IMR-90 (cell line): Measurements from ENCODE around the gene PRKACG. TPM values are rescaled to one million over a fixed set of nuclear protein-coding genes. Genes with fewer than 3 reads are reported as not detected.

ENCODE experiments used
- ATAC-seq: fragments of 200-7000 bp; cut with Tn5 transposase; 2 replicates; pipeline ENCODE4 v1.9.1; 2020; ENCODE audit warnings: low read depth, mild to moderate bottlenecking, moderate library complexity
- BruUV-seq: library from RNA; stranded (reverse); fragments of 400-500 nt; replicated peaks from 2 replicates; lab custom pipeline; 2021; lab: Mats Ljungman, UMichigan
- CTCF ChIA-PET: fragments of 300-600 bp; formaldehyde crosslinking; extraction: SDS; loops from one replicate; lab custom pipeline; 2021; ENCODE audit warnings: antibody characterized with exemption; lab: Yijun Ruan, JAX
- POLR2A ChIA-PET: fragments of 300-600 bp; sonication (Branson Sonifier 250); formaldehyde crosslinking; loops from one replicate; lab custom pipeline; 2022; ENCODE audit warnings: antibody characterized with exemption; ENCODE audit not compliant: unreplicated experiment; lab: Charles Lee
- DNase-seq: peaks from one replicate; pipeline ENCODE4 v3.0.0; 2013
- H2AFZ ChIP-seq: replicated peaks from 2 replicates; pipeline ENCODE3; 2013; ENCODE audit warnings: low read length, mild to moderate bottlenecking; ENCODE audit not compliant: poor library complexity
- H2AK5ac ChIP-seq: 2 replicates; pipeline ENCODE4 v1.6.1; 2013; ENCODE audit warnings: low read depth, low read length, inconsistent platforms
- H2AK9ac ChIP-seq: replicated peaks from 2 replicates; pipeline ENCODE3; 2013; ENCODE audit warnings: mild to moderate bottlenecking, low read depth, low read length, moderate library complexity; ENCODE audit not compliant: poor library complexity
- H2BK120ac ChIP-seq: 2 replicates; pipeline ENCODE4 v1.6.1; 2013; ENCODE audit warnings: low read depth, low read length, inconsistent platforms
- H2BK15ac ChIP-seq: 3 replicates; pipeline ENCODE4 v1.6.1; 2013; ENCODE audit warnings: low read depth, low read length, inconsistent platforms
- H2BK20ac ChIP-seq: 2 replicates; pipeline ENCODE4 v1.6.1; 2013; ENCODE audit warnings: low read depth, mild to moderate bottlenecking, inconsistent platforms, low read length, moderate library complexity
- H2BK5ac ChIP-seq: 2 replicates; pipeline ENCODE4 v1.6.1; 2013; ENCODE audit warnings: mild to moderate bottlenecking, low read depth, low read length, inconsistent platforms; ENCODE audit not compliant: poor library complexity, severe bottlenecking
- H3K14ac ChIP-seq: replicated peaks from 2 replicates; pipeline ENCODE4 v1.6.1; 2013; ENCODE audit warnings: low read depth, low read length, inconsistent platforms
- H3K18ac ChIP-seq: 2 replicates; pipeline ENCODE4 v1.6.1; 2013; ENCODE audit warnings: low read depth, low read length, control low read depth
- H3K23ac ChIP-seq: 2 replicates; pipeline ENCODE4 v1.6.1; 2013; ENCODE audit warnings: low read depth, low read length, inconsistent platforms
- H3K27ac ChIP-seq: 2 replicates; pipeline ENCODE4 v1.5.1; 2013; ENCODE audit warnings: mild to moderate bottlenecking, control low read depth, low read length; ENCODE audit not compliant: insufficient read depth
- H3K27me3 ChIP-seq: 2 replicates; pipeline ENCODE4 v1.6.1; 2013; ENCODE audit warnings: low read length; ENCODE audit not compliant: control insufficient read depth, insufficient read depth
- H3K36me3 ChIP-seq: 2 replicates; pipeline ENCODE4 v1.6.1; 2013; ENCODE audit warnings: low read length, mixed read lengths; ENCODE audit not compliant: control insufficient read depth, insufficient read depth
- H3K4ac ChIP-seq: 2 replicates; pipeline ENCODE4 v1.6.1; 2013; ENCODE audit warnings: low read depth, low read length, inconsistent platforms
- H3K4me1 ChIP-seq: 2 replicates; pipeline ENCODE4 v1.6.1; 2013; ENCODE audit warnings: low read length, mixed read lengths; ENCODE audit not compliant: control insufficient read depth, insufficient read depth
- H3K4me2 ChIP-seq: 2 replicates; pipeline ENCODE4 v1.6.1; 2013; ENCODE audit warnings: low read depth, mild to moderate bottlenecking, control low read depth, low read length, moderate library complexity
- H3K4me3 ChIP-seq: 2 replicates; pipeline ENCODE4 v1.5.1; 2013; ENCODE audit warnings: low read depth, mild to moderate bottlenecking, control low read depth, low read length, moderate library complexity; ENCODE audit not compliant: insufficient read depth
- H3K56ac ChIP-seq: 2 replicates; pipeline ENCODE4 v1.6.1; 2013; ENCODE audit warnings: low read length, inconsistent platforms; ENCODE audit not compliant: insufficient read depth; ENCODE audit errors: extremely low read depth
- H3K79me1 ChIP-seq, 2 experiments: 2 replicates each; pipeline ENCODE4 v1.6.1; 2013; ENCODE audit warnings: low read length in 2 of 2, inconsistent platforms in 1 of 2, low read depth in 1 of 2
- H3K9ac ChIP-seq: 2 replicates; pipeline ENCODE4 v1.6.1; 2013; ENCODE audit warnings: low read depth, low read length, control low read depth
- H3K9me1 ChIP-seq: 2 replicates; pipeline ENCODE4 v1.6.1; 2013; ENCODE audit warnings: low read length, inconsistent platforms; ENCODE audit not compliant: insufficient read depth
- H3K9me3 ChIP-seq: 2 replicates; pipeline ENCODE4 v1.6.1; 2013; ENCODE audit warnings: low read length; ENCODE audit not compliant: control insufficient read depth, insufficient read depth
- H4K20me1 ChIP-seq: 2 replicates; pipeline ENCODE4 v1.6.1; 2013; ENCODE audit warnings: low read length, inconsistent platforms; ENCODE audit not compliant: insufficient read depth
- H4K5ac ChIP-seq: 2 replicates; pipeline ENCODE4 v1.6.1; 2013; ENCODE audit warnings: mild to moderate bottlenecking, low read depth, low read length, control low read depth
- H4K8ac ChIP-seq, 2 experiments: 2 replicates each; pipeline ENCODE4 v1.6.1; 2013; ENCODE audit warnings: low read depth in 2 of 2, low read length in 2 of 2, control low read depth in 1 of 2, inconsistent platforms in 1 of 2
- H4K91ac ChIP-seq: 2 replicates; pipeline ENCODE4 v1.6.1; 2013; ENCODE audit warnings: low read depth, low read length, inconsistent platforms; ENCODE audit not compliant: insufficient read depth
- BHLHE40 ChIP-seq: fragments of 150-350 bp; IDR thresholded peaks from 2 replicates; pipeline ENCODE4 v1.6.1; 2016; ENCODE audit warnings: mild to moderate bottlenecking, low read depth, low read length
- CEBPB ChIP-seq: IDR thresholded peaks from 2 replicates; pipeline ENCODE4 v1.6.1; 2012; ENCODE audit warnings: low read depth, low read length, improper control_type of control experiment
- CHD1 ChIP-seq: IDR thresholded peaks from 2 replicates; pipeline ENCODE4 v1.6.1; 2012; ENCODE audit warnings: low read depth, low read length, improper control_type of control experiment
- MAFK ChIP-seq: IDR thresholded peaks from 2 replicates; pipeline ENCODE4 v1.6.1; 2012; ENCODE audit warnings: low read depth, low read length, improper control_type of control experiment
- MAZ ChIP-seq: IDR thresholded peaks from 2 replicates; pipeline ENCODE4 v1.6.1; 2012; ENCODE audit warnings: low read depth, mild to moderate bottlenecking, low read length, improper control_type of control experiment, moderate library complexity, borderline replicate concordance
- MXI1 ChIP-seq: IDR thresholded peaks from 2 replicates; pipeline ENCODE4 v1.6.1; 2012; ENCODE audit warnings: low read depth, mild to moderate bottlenecking, low read length, moderate library complexity, borderline replicate concordance
- NFE2L2 ChIP-seq: fragments of 150-350 bp; IDR thresholded peaks from 2 replicates; pipeline ENCODE4 v1.6.1; 2016; ENCODE audit warnings: low read depth, mild to moderate bottlenecking, low read length
- POLR2A ChIP-seq: IDR thresholded peaks from 2 replicates; pipeline ENCODE4 v1.6.1; 2012; ENCODE audit warnings: mild to moderate bottlenecking, low read depth, low read length
- RAD21 ChIP-seq: IDR thresholded peaks from 2 replicates; pipeline ENCODE4 v1.6.1; 2012; ENCODE audit warnings: low read length, improper control_type of control experiment
- RCOR1 ChIP-seq: IDR thresholded peaks from 2 replicates; pipeline ENCODE4 v1.6.1; 2012; ENCODE audit warnings: mild to moderate bottlenecking, low read length, improper control_type of control experiment; ENCODE audit not compliant: insufficient replicate concordance
- RFX5 ChIP-seq: IDR thresholded peaks from 2 replicates; pipeline ENCODE4 v1.8.0; 2012; ENCODE audit warnings: low read depth, mild to moderate bottlenecking, low read length, moderate library complexity
- SMC3 ChIP-seq: fragments of 150-350 bp; IDR thresholded peaks from 2 replicates; pipeline ENCODE4 v1.6.1; 2016; ENCODE audit warnings: low read depth, mild to moderate bottlenecking, antibody characterized with exemption, low read length, moderate library complexity
- WGBS, 2 experiments: methylation state at CpG; one replicate each; pipeline versions ENCODE4 v1.1.5 to v1.1.7; 2013; ENCODE audit warnings: missing lambda C conversion rate in 2 of 2; ENCODE audit not compliant: insufficient read length in 1 of 2; ENCODE audit errors: extremely low coverage in 2 of 2; 5-methylcytosine and 5-hydroxymethylcytosine counted together
- dilution Hi-C: fragments of 300-500 bp; cut with HindIII; formaldehyde crosslinking; loops from one replicate; pipeline ENCODE4 v1.14.3; 2018; ENCODE audit warnings: low sequenced_read_pairs; ENCODE audit not compliant: unreplicated experiment
- in situ Hi-C: fragments of 300-500 bp; cut with MboI; formaldehyde crosslinking; loops from 3 replicates; pipeline ENCODE4 v1.14.3; 2019; ENCODE audit warnings: low sequenced_read_pairs, inconsistent platforms, mixed read lengths
- intact Hi-C: fragments of 100-400 bp; cut with micrococcal nuclease; formaldehyde crosslinking; loops from 2 replicates; pipeline ENCODE4 v1.10.0; 2022
- polyA plus RNA-seq, 3 experiments: library from polyadenylated mRNA; depleted of rRNA; stranded (reverse); fragments of >200 nt; gene quantifications; 2 replicates each; pipeline ENCODE4 v1.2.3, GENCODE V29; 2012; ENCODE audit warnings: low replicate concordance in 1 of 3
- total RNA-seq: library from RNA; depleted of rRNA; stranded (reverse); fragments of >200 nt; gene quantifications from 2 replicates; pipeline ENCODE4 v1.2.3, GENCODE V29; 2012
- TF ChIP-seq, protein P1 (sequence below): conservative IDR thresholded peaks from 2 replicates; pipeline ENCODE4 v1.5.1; 2012; ENCODE audit warnings: mild to moderate bottlenecking, low read depth, low read length, improper control_type of control experiment
- TF ChIP-seq, protein P2 (sequence below): fragments of 150-350 bp; IDR thresholded peaks from 2 replicates; pipeline ENCODE4 v1.6.1; 2016; ENCODE audit warnings: low read depth, mild to moderate bottlenecking, low read length, moderate library complexity, borderline replicate concordance
- TF ChIP-seq, protein P3 (sequence below): fragments of 150-350 bp; IDR thresholded peaks from 2 replicates; pipeline ENCODE4 v1.6.1; 2017; ENCODE audit warnings: mild to moderate bottlenecking, antibody characterized with exemption, low read length, low read depth

PRKACG gene
- total and polyA plus RNA-seq, 2 of the 4 experiments (the other 2 are of a cell fraction) = not detected

DNA sequence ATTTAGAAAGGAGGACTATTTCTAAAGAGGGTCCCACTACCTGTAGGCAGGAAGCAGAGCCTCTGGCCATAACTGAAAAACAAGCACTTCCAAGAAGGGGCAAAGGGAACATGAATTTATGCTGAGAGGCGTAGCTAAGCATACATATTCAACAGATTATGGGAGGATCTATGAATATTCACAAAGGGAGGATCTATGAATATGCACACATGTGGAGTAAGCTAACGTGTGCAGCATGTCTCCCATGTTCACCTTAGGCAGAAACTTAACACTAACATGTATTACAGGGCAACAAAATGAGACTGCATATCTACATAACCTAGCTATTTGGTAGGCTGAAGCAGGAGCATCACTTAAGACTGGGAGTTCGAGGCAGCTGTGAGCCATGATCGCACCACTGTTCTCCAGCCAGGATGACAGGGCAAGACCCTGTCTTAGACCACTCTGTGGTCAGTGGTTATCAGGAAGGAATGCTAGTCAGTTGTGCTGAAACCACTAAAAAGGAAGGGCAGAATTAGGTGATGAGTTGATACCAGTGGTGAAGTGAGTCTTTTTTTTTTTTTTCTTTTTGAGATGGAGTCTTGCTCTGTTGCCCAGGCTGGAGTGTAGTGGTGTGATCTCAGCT is 42.4 kb upstream of the PRKACG start:
- WGBS, 2 experiments = 100% methylated on average over 1 of the region's 4 CpGs; no CpG with 5 or more reads in 1 of the 2 experiments
- H3K23ac ChIP-seq = no peak overlapping the region
- peaks cover 3 to 8% of the 10 kb centered on the region in 2 experiments; a peak in 3 of 4 replicates for H3K79me1 ChIP-seq
- no peak overlapping the region for H2BK15ac ChIP-seq
- no peak overlapping the region for H2BK5ac ChIP-seq
- peaks cover 2% of the 10 kb centered on the region; the same call in 1 of the 2 replicates for H3K4me1 ChIP-seq
- no peak overlapping the region for H3K4me3 ChIP-seq
- DNase-seq (no peak), ATAC-seq (no peak)
- dilution Hi-C loops = no loop called here
- POLR2A ChIA-PET = no interaction called here
- peaks cover 2% of the 10 kb centered on the region; the same call in 1 of the 2 replicates for H3K9me1 ChIP-seq
- intact Hi-C loops = loop anchor here (10.0 kb wide), 1 partner anchor 318 kb away; no protein-coding TSS in a partner anchor
- H3K4ac ChIP-seq = no peak overlapping the region
- 0 out of 4 replicates have a peak overlapping the region, but pooled peaks of 1 of the 2 experiments have one; percentile 24 for H4K8ac ChIP-seq
- H3K56ac ChIP-seq = no peak overlapping the region
- BruUV-seq = no TSS peak
- H3K4me2 ChIP-seq = no peak overlapping the region
- H4K91ac ChIP-seq = no peak overlapping the region
- H2BK120ac ChIP-seq = no peak overlapping the region
- H4K5ac ChIP-seq = no peak overlapping the region
- H3K18ac ChIP-seq = no peak overlapping the region
- H3K36me3 ChIP-seq = peaks cover 4% of the 10 kb centered on the region; the same call in 1 of the 2 replicates
- no peaks in the 10 kb centered on the region for H3K27me3 ChIP-seq
- H3K14ac ChIP-seq = no peak overlapping the region
- H4K20me1 ChIP-seq = no peaks in the 10 kb centered on the region; the same call in 1 of the 2 replicates
- H2AFZ ChIP-seq = no peak overlapping the region
- TF ChIP-seq, protein P1, sequence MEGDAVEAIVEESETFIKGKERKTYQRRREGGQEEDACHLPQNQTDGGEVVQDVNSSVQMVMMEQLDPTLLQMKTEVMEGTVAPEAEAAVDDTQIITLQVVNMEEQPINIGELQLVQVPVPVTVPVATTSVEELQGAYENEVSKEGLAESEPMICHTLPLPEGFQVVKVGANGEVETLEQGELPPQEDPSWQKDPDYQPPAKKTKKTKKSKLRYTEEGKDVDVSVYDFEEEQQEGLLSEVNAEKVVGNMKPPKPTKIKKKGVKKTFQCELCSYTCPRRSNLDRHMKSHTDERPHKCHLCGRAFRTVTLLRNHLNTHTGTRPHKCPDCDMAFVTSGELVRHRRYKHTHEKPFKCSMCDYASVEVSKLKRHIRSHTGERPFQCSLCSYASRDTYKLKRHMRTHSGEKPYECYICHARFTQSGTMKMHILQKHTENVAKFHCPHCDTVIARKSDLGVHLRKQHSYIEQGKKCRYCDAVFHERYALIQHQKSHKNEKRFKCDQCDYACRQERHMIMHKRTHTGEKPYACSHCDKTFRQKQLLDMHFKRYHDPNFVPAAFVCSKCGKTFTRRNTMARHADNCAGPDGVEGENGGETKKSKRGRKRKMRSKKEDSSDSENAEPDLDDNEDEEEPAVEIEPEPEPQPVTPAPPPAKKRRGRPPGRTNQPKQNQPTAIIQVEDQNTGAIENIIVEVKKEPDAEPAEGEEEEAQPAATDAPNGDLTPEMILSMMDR = no peak
- TF ChIP-seq MAFK (no peak), RCOR1 (no peak), RAD21 (no peak), MAZ (no peak), MXI1 (no peak), CEBPB (no peak), CHD1 (no peak), NFE2L2 (no peak), RFX5 (no peak), SMC3 (no peak), BHLHE40 (no peak), POLR2A (no peak)
- TF ChIP-seq, protein P2, sequence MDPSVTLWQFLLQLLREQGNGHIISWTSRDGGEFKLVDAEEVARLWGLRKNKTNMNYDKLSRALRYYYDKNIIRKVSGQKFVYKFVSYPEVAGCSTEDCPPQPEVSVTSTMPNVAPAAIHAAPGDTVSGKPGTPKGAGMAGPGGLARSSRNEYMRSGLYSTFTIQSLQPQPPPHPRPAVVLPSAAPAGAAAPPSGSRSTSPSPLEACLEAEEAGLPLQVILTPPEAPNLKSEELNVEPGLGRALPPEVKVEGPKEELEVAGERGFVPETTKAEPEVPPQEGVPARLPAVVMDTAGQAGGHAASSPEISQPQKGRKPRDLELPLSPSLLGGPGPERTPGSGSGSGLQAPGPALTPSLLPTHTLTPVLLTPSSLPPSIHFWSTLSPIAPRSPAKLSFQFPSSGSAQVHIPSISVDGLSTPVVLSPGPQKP = no peak
- TF ChIP-seq, protein P3, sequence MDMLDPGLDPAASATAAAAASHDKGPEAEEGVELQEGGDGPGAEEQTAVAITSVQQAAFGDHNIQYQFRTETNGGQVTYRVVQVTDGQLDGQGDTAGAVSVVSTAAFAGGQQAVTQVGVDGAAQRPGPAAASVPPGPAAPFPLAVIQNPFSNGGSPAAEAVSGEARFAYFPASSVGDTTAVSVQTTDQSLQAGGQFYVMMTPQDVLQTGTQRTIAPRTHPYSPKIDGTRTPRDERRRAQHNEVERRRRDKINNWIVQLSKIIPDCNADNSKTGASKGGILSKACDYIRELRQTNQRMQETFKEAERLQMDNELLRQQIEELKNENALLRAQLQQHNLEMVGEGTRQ = no peak
- no peaks in the 10 kb centered on the region for H3K9me3 ChIP-seq
- no peak overlapping the region for H2AK9ac ChIP-seq
- no peak overlapping the region for H2AK5ac ChIP-seq
- H2BK20ac ChIP-seq = no peak overlapping the region
- H3K27ac ChIP-seq = no peak overlapping the region
- in situ Hi-C loops = loop anchor here (5.0 to 25.0 kb wide), 2 partner anchors 141 to 506 kb away; no protein-coding TSS in a partner anchor
- CTCF ChIA-PET = interaction anchor here (7.0 kb wide), 1 partner anchor 137 kb away, joined by 47 read pairs; no protein-coding TSS in a partner anchor
- no peak overlapping the region for H3K9ac ChIP-seq
